Endodermal cell (in vitro differentiated cells): ENCODE results near the gene GNAO1. TPM values are rescaled to one million over a fixed set of nuclear protein-coding genes. Genes with fewer than 3 reads are reported as not detected.

Experiments used
- DNase-seq: peaks from one replicate; pipeline ENCODE4 v3.0.0-alpha.2; 2017
- H3K27ac ChIP-seq: 2 replicates; pipeline ENCODE4 v1.5.1; 2013; ENCODE audit warnings: mild to moderate bottlenecking, low read depth, low read length, moderate library complexity
- H3K27me3 ChIP-seq: 2 replicates; pipeline ENCODE4 v1.6.1; 2013; ENCODE audit warnings: mild to moderate bottlenecking, low read length, moderate library complexity; ENCODE audit not compliant: insufficient read depth, control insufficient read depth, poor library complexity, severe bottlenecking
- H3K36me3 ChIP-seq: 2 replicates; pipeline ENCODE4 v1.7.0; 2013; ENCODE audit warnings: mild to moderate bottlenecking, low read length, moderate library complexity; ENCODE audit not compliant: control insufficient read depth, insufficient read depth
- H3K4me1 ChIP-seq: one replicate; pipeline ENCODE4 v1.7.0; 2013; ENCODE audit warnings: low read length; ENCODE audit not compliant: control insufficient read depth, insufficient read depth
- H3K4me3 ChIP-seq: 2 replicates; pipeline ENCODE4 v1.5.1; 2013; ENCODE audit warnings: mild to moderate bottlenecking, low read length, moderate library complexity
- H3K9ac ChIP-seq: 2 replicates; pipeline ENCODE4 v1.6.1; 2013; ENCODE audit warnings: mild to moderate bottlenecking, low read length, moderate library complexity; ENCODE audit not compliant: poor library complexity, severe bottlenecking; ENCODE audit errors: extremely low read depth
- H3K9me3 ChIP-seq: 2 replicates; pipeline ENCODE4 v1.6.1; 2013; ENCODE audit warnings: mild to moderate bottlenecking, low read length, moderate library complexity; ENCODE audit not compliant: control insufficient read depth
- H3K27ac Mint-ChIP-seq: 2 replicates; pipeline ENCODE4 v1.8.0; 2020; ENCODE audit warnings: mixed read lengths
- H3K27me3 Mint-ChIP-seq: 2 replicates; pipeline ENCODE4 v1.8.0; 2021; ENCODE audit warnings: mild to moderate bottlenecking, mixed read lengths; ENCODE audit not compliant: insufficient read depth
- H3K36me3 Mint-ChIP-seq: 2 replicates; pipeline ENCODE4 v1.8.0; 2020; ENCODE audit warnings: low read depth, mixed read lengths
- H3K4me1 Mint-ChIP-seq: 2 replicates; pipeline ENCODE4 v1.8.0; 2020; ENCODE audit warnings: mixed read lengths
- H3K4me3 Mint-ChIP-seq: 2 replicates; pipeline ENCODE4 v1.8.0; 2020; ENCODE audit warnings: mild to moderate bottlenecking, moderate library complexity, mixed read lengths
- H3K9me3 Mint-ChIP-seq: 2 replicates; pipeline ENCODE4 v1.8.0; 2020; ENCODE audit warnings: mild to moderate bottlenecking, mixed read lengths
- WGBS, 2 experiments: methylation state at CpG; one replicate each; pipeline versions ENCODE4 v1.1.5 to v1.1.7; 2013; ENCODE audit warnings: missing lambda C conversion rate in 2 of 2, mixed read lengths in 1 of 2; ENCODE audit not compliant: insufficient coverage in 1 of 2, insufficient read length in 1 of 2; 5-methylcytosine and 5-hydroxymethylcytosine counted together
- total RNA-seq, 2 donors: library from RNA; stranded (reverse); fragmentation: NEBNext Ultra II Directional in 1 of 2; extraction: Animal tissue kit (Norgen Biotek cat#: 25700) in 1 of 2; gene quantifications; 2 replicates in 1 of 2; 3 replicates in 1 of 2; pipeline ENCODE4 v1.2.1, GENCODE V29; 2021
- TF ChIP-seq, protein P1 (sequence below): fragments of 200-600 bp; sonication (generic); conservative IDR thresholded peaks from 2 replicates; pipeline ENCODE4 v1.5.0; 2021; ENCODE audit warnings: antibody characterized with exemption, mild to moderate bottlenecking

Gene GNAO1
- total RNA-seq, 2 donors from 2014 or later, result 2.7 to 7.1 TPM

DNA sequence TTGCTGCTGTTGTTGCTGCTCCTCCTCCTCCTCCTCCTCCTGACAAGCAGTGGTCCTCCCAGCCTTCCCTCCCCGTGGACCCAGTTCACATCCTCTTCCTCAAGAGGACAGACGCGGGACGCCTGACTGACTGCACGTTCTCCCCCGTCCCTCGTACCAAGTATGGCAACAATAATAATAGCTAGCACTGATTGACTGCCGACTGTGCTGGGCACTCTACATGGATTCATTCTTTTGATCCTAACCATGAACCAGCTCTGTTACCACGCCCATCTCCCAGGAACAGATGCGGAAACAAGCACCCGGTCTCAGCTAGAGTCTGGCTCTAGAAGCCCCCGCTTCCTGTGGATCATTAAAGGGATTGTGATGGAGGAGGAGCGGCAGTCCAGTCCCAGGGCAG, 78.0 kb downstream of the GNAO1 start:
- H3K36me3 Mint-ChIP-seq, result peaks cover under 1% of the 10 kb centered on the region
- WGBS, 2 experiments, result 91 to 96% methylated on average over 7 to 13 of the region's 13 CpGs
- Histone ChIP-seq H3K27me3 (no peaks in the 10 kb centered on the region), H3K9me3 (peaks cover 13% of the 10 kb centered on the region), H3K36me3 (no peaks in the 10 kb centered on the region), H3K4me1 (peaks cover 4% of the 10 kb centered on the region), H3K27ac (no peak overlapping the region), H3K4me3 (no peak overlapping the region), H3K9ac (no peak overlapping the region)
- H3K27ac Mint-ChIP-seq, result peak overlapping the region; percentile 8
- H3K9me3 Mint-ChIP-seq, result peaks cover 12% of the 10 kb centered on the region
- no peak overlapping the region for H3K4me3 Mint-ChIP-seq
- TF ChIP-seq, protein P1, sequence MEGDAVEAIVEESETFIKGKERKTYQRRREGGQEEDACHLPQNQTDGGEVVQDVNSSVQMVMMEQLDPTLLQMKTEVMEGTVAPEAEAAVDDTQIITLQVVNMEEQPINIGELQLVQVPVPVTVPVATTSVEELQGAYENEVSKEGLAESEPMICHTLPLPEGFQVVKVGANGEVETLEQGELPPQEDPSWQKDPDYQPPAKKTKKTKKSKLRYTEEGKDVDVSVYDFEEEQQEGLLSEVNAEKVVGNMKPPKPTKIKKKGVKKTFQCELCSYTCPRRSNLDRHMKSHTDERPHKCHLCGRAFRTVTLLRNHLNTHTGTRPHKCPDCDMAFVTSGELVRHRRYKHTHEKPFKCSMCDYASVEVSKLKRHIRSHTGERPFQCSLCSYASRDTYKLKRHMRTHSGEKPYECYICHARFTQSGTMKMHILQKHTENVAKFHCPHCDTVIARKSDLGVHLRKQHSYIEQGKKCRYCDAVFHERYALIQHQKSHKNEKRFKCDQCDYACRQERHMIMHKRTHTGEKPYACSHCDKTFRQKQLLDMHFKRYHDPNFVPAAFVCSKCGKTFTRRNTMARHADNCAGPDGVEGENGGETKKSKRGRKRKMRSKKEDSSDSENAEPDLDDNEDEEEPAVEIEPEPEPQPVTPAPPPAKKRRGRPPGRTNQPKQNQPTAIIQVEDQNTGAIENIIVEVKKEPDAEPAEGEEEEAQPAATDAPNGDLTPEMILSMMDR, result no peak
- DNase-seq, result no peak
- no peaks in the 10 kb centered on the region for H3K27me3 Mint-ChIP-seq
- H3K4me1 Mint-ChIP-seq, result peaks cover 9% of the 10 kb centered on the region

DNA sequence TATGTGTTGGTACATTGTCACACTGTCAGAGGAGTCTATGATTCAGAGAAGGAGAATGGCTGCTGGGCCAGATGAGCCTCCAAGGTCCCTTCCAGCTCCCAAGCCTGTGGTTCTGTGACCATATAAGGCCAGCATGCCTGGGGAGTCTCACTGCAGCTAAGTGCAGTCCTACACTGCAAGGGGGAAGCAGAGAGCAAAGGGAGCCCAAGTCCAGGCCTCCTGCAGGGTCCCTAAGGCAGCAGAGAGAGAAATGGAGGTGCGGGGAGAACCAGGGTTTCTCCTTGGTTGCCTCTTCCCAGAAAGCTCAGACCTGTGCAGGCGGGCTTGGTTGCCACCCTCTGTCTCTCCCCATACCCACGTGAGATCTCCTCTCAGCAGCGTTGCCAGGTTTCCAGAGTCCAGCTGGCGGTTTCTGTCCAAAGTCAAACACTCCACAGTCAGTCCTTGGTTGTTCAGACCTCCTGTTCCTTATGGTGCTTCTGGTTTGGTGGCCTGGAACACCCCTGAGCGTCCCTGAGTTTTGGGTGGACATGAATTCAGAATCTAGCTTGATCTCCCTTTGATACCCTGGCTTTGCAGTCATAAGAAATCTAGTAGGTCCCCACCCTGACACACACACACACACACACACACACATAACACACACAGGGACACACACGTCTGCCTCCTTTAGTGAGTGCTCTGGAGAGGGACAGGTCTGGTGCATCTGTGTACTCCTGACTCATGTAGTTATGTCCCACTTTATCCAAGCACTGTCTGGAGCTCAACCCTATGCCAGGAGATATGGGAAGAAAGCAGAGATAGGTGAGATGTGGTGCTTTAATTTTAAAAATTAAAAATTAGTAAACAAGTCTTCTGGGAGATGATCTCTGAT, 78.8 kb downstream of the GNAO1 start:
- Histone ChIP-seq H3K27ac (no peak overlapping the region), H3K9me3 (peaks cover 17% of the 10 kb centered on the region), H3K9ac (no peak overlapping the region), H3K4me3 (no peak overlapping the region), H3K4me1 (peaks cover 2% of the 10 kb centered on the region), H3K27me3 (no peaks in the 10 kb centered on the region), H3K36me3 (no peaks in the 10 kb centered on the region)
- Mint-ChIP-seq H3K4me1 (peaks cover 9% of the 10 kb centered on the region), H3K27me3 (no peaks in the 10 kb centered on the region), H3K27ac (peak overlapping the region; percentile 37), H3K9me3 (peaks cover 17% of the 10 kb centered on the region), H3K36me3 (peaks cover 5% of the 10 kb centered on the region), H3K4me3 (no peak overlapping the region)
- peak; percentile 82 for DNase-seq
- 83 to 89% methylated on average over 4 to 7 of the region's 7 CpGs for WGBS, 2 experiments
- TF ChIP-seq, protein P1, result peak; percentile 64

DNA sequence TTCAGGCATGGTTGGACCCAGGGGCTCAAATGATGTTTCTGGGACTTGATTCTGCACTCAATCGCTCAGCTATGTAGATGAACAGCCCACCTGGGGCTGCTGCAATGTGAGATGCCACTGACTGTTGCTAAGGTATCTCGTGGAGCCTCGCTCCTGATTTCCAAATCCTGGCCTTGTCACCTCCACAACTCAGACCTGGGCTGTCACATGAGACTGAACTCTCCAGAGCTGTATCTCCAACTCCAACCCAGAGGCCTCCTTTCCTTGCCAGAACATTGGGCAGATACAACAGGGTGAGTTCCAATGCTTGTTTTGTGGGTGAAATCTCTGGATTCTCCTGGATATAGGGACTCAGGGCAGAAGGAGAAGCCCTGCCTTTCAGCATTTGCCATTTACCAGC, 79.5 kb downstream of the GNAO1 start:
- Mint-ChIP-seq H3K36me3 (peaks cover 5% of the 10 kb centered on the region), H3K9me3 (peaks cover 17% of the 10 kb centered on the region), H3K4me3 (no peak overlapping the region), H3K4me1 (peaks cover 9% of the 10 kb centered on the region), H3K27me3 (no peaks in the 10 kb centered on the region), H3K27ac (no peak overlapping the region)
- Histone ChIP-seq H3K9me3 (peaks cover 17% of the 10 kb centered on the region), H3K36me3 (no peaks in the 10 kb centered on the region), H3K4me3 (no peak overlapping the region), H3K9ac (no peak overlapping the region), H3K27me3 (no peaks in the 10 kb centered on the region), H3K27ac (no peak overlapping the region), H3K4me1 (peaks cover 2% of the 10 kb centered on the region)
- DNase-seq, result no peak
- WGBS, 2 experiments, result 89 to 93% methylated on average over 3 of the region's 3 CpGs
- TF ChIP-seq, protein P1, result no peak
